Stimulated activated CD4-positive, alpha-beta T cell treated with anti-CD3 and anti-CD28 coated beads, Interleukin-12 subunit alpha, Interleukin-12 subunit beta, amount 100 ng/mL, for 48 hours (primary cell): ENCODE data around the gene IFT80.

ENCODE experiments used
- DNase-seq, 3 donors: peaks; one replicate each; pipeline ENCODE4 v3.0.0-alpha.2; 2020; ENCODE audit warnings: low read depth in 2 of 3, low spot score in 1 of 3

Gene IFT80

DNA sequence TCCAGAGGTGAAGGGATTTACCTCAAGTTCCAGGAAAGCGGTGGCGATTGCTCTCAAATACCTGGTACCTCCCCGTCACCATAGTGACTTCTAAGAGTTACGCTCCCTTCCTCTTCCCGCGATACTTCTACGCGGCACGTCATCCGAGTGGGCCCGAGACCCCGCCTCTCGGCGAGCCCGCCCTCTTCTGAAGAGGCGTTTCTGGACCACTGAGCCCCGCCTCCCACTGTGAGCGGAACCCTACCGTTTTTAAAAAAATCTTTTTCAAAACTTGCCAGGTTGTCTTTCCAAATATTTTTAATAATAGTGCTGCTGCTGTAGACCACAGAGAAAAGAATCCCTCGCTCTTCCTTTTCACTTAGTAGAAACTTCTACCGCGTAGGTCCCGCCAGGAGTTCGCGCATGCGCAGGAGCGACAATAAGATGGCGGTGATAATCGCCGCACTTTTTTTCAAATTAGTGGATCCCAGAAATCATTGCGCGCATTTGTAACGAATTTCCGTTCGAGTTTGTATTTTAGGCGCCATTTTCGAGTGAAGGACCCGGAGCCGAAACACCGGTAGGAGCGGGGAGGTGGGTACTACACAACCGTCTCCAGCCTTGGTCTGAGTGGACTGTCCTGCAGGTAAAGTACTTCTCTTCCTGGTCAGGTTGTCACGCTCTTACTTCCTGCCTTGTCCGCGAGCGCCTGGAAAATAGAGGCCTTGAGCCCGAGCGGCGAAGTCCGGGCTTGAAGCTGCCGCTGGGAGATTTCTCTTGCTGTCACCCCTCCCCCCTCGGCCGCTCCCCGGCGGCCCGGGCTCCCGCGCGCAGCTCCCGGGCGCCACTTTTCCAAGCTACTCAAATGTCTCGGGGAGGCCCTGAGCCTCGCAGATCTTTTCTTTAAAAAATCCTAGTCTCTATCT lies at the start of gene IFT80, which contains the start of gene SMC4:
Gene IFT80, minus strand, starts transcription at position 101 of the 905 bp plus-strand sequence. CDS start 14,625 bp downstream, outside the sequence.
Gene SMC4, plus strand, starts transcription at position 526 of the 905 bp plus-strand sequence. CDS start 1,177 bp downstream, outside the sequence.
- DNase-seq: peak; percentile 93 to 94 (median 94)

DNA sequence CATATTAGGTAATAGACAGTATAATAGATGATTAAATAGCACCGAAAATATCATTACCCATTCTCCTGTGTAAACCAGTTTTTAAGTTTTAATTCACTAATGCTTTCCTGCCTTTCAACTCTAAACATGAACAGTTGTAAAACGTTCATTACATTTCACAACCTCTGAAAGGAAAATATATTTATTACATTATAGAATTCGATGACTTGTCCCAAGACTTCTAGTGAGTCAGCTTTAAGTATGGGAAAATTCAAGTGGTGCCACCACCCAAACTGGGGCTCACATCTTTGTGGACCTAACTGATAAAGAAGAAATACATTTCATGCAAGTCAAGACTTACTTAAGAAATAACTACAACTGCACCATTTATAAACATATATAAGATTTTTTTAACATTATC lies 48.5 kb upstream of the IFT80 start:
- DNase-seq: no peak

DNA sequence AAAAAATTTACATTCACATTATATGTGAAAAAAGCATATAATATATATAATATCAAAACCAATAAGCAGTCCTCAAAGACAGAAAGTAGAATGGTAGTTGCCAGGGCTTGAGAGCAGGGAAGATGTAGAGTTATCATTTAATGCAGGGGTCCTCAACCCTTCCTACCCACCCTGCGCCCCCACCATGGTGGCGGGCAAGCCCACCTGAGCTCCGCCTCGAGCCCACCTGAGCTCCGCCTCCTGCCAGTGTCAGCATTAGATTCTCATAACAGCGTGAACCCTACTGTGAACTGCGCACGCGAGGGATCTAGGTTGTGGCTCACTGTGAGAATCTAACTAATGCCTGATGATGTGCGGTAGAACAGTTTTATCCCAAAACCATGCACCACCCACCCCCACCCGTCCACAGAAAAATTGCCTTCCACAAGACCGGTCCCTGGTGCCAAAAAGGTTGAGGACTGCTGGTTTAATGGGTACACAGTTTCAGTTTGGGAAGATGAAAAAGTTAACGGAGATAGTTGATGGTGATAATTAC lies 47.6 kb upstream of the IFT80 start:
- DNase-seq: no peak

DNA sequence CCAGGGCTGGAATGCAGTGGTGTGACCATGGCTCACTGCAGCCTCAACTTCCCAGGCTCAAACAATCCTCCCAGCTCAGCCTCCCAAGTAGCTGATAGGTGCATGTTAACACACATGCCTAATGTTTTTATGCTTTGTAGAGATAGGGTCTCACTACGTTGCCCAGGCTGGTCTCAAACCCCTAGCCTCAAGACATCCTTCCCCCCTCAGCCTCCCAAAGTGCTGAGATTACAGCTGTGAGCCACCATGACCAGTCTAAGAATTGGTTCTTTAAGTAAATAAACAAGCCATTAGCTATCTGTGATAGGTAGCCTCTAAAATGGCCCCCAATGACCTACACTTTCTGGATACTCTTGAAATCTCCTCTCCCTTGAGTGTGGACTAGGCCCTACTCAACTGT lies 46.8 kb upstream of the IFT80 start:
- no peak for DNase-seq

DNA sequence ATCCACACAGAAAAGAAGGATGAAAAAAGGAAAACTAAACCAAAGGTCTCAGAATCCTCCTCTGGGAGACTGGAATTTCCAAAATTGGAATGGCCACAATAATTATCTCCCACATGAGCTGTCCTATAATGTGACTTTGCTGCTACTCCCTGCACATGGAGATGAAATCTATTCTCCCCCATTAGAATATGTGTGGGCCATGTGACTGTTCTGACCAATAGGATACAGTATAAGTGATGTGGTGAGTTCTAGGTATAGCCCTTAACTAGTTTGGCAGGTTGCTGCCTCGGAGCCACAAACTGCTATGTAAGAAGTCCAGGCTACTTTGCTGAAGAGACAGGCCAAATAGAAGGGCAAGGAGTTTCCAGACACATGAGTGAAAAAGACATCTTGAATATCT lies 45.4 kb upstream of the IFT80 start:
- DNase-seq: no peak

DNA sequence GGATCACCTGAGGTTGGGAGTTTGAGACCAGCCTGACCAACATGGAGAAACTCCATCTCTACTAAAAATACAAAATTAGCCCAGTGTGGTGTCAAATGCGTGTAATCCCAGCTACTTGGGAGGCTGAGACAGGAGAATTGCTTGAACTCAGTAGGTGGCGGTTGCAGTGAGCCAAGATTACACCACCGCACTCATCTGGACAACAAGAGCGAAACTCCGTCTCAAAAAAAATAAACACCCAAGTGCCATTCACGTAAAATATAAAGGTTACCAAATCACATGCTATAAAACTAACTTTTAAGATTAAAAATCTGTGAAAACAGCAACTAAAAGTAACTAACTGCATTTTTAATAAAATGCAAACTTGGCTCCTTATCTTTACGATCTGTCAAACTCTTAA lies 41.7 kb upstream of the IFT80 start:
- no peak for DNase-seq

DNA sequence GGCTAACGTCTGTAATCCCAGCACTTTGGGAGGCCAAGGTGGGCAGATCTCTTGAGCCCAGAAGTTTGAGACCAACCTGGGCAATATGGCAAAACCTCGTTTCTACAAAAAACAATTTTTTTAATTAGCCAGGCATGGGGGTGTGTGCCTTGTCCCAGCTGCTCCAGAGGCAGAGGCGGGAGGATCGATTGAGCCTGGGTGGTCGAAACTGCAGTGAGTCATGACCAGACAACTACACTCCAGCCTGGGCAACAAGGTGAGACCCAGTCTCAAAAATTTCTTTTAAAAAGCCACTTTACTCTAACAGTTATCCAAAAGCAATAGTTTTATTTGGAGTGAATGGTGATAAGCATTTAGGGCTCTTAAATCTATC lies 38.0 kb upstream of the IFT80 start:
- no peak for DNase-seq

DNA sequence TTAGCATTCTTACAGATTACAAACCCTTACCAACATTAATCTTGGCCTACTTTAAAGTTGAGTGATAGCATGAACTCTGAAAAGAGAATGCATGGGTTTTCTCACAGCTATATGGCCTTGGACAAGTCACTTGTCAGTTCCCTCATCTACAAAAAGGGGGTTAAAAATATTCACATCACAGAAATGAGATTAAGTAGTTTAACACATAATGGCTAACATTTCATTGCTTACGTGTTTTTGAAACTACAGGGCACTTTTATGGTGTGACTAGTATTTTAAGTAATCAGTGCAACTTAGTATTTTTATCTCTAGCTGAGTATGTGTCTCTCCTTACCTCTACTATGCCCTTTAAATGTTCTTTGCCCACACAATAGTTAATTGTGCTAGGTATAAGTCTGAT lies 36.7 kb upstream of the IFT80 start:
- no peak for DNase-seq

DNA sequence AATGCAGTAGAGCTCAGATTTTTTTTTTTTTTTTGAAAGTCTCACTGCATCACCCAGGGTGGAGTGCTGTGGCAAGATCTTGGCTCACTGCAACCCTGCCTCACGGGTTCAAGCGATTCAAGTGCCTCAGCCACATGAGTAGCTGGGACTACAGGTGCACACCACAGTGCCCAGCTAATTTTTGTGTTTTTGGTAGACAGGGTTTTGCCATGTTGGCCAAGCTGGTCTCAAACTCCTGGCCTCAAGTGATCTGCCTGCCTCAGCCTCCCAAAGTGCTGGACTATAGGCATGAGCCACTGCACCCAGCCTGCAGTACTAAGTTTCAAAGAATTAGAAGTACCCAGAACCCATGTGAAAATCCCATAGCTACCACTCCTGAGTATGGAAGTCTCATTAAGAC lies 36.1 kb upstream of the IFT80 start:
- no peak for DNase-seq

DNA sequence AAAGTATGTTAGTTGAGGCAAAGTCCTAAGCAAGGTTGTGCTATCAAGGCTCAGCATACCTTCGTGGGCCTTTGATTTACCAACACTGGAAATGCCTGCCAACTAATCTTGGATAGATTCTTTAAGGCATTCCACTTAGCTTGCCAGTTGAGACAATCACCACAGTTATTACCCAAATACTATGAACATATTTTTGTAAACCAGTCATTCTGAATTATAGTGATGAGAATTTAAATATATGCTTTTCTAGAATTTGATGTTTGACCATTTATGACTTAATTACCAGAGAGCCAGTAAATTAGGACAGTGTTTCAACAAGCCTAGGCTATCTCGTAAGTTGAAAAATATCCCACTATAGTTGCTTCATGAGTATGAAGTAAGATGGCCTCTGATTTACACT lies 35.0 kb upstream of the IFT80 start:
- DNase-seq: no peak

DNA sequence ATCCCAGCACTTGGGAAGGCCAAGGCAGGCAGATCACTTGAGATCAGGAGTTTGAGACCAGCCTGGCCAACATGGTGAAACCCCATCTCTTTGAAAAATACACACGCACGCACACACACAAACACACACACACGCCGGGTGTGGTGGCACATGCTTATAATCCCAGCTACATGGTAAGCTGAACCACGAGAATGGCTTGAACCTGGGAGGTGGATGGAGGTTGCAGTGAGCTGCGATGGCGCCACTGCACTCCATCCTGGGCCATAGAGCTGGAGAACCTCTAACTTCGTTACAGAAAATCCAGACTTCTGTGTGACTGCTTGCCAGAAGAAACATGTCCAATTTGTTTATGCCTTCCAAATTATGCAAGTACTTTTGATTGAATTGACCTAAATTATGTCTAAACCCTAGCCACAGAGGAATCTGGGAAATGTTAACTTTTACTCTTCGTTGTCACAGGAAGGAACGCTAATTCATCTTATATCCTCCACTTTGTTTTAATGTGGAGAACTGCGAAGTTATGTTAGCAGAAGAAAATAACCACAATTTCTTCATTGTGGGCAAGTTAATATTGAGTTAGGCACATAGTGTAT lies 28.9 kb upstream of the IFT80 start:
- no peak for DNase-seq

DNA sequence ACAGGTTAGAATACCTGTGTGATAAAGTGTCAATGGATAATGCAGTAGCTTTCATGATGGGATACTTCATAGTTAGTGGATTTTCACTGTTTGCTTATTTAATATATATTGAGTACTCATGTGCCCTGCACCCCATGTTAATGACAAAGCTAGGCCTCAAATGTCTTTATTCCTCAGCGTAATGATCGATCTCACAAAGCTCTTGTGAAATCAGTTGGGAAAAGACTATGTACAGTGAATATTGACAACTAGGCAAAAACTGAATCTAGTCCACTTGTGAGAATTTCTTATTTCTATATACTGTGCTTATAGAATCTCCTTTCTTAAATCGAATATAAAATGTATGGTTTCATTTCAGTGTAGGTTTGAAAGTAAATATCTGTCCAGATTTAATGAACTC lies 18.3 kb upstream of the IFT80 start:
- no peak for DNase-seq

DNA sequence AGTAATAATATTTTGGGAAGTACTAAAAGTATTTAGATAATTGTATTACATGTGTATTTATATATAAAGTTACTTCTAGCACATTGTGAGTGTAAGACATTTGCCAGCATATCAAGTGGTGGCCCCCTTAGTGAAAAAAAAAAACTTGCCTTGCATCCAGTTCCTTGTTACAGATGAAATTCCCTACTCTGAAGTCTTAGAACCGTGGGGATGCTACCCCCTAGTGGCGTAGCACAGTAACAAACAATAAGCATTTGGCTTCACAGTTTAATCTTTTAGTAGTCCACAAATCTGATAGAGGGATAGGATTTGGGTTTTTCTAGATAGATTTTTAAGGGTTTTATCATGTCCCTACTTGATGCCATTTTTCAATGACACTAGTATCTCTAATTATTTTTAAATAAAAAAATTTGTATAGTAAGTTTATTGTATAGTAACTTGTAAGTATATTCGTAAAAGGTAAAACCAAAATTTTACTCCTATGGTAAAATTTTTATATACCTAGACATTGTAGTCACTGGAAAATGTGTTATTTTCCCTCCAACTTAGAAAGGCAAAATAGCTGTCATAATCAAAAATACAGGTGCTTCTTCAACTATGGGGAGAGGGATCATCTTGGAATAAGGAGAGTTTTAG lies 14.7 kb upstream of the IFT80 start:
- peak; percentile 34 to 50 (median 48) for DNase-seq

DNA sequence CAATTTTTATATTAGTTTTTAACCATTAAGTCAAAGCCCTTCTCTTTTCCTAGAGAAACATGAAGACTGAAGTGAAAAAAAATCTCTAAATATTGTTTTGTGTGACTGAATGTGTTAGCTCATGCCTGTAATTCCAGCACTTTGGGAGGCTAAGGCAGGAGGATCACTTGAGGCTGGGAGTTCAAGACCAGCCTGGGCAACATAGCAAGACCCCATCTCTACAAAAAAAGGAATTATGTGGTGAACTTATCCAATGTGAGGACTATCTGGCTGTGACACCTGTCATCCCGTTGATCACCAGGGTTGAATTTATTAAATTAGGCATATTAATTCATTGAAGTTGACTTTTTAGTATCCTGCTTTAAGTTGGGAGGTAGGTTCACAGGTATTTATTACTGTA lies 13.5 kb upstream of the IFT80 start:
- no peak for DNase-seq

DNA sequence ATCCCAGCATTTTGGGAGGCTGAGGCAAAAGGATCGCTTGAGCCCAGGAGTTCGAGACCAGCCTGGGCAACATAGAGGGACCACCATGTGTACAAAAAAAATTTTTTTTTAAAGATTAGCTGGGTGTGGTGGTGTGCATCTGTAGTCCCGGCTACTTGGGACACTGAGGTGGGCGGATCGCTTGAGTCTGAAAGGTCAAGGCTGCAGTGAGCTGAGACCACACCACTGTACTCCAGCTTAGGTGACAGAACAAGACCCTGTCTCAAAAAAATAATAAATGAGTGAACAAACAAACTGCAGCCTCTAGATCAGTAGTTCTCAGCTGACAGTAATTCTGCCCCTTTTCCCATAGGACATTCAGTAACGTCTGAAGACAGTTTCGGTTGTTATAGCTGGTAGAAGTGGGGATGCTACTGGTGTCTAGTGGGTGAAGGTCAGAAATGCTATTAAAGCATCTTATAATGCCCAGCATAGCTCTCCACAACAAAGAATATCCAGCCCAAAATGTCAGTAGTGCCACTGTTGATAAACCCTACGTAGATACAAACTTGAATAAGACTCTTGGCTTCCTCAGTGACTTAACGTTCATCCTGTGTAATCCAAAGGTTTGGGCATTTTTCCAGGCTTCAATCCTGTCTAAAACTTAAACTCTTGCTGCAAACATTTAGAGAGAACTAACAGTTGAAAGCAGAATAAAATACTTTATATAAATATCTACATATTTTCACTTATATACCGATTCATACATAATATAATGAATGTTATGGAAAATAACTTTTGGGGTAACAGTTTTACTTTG lies 11.0 kb upstream of the IFT80 start:
- no peak for DNase-seq

DNA sequence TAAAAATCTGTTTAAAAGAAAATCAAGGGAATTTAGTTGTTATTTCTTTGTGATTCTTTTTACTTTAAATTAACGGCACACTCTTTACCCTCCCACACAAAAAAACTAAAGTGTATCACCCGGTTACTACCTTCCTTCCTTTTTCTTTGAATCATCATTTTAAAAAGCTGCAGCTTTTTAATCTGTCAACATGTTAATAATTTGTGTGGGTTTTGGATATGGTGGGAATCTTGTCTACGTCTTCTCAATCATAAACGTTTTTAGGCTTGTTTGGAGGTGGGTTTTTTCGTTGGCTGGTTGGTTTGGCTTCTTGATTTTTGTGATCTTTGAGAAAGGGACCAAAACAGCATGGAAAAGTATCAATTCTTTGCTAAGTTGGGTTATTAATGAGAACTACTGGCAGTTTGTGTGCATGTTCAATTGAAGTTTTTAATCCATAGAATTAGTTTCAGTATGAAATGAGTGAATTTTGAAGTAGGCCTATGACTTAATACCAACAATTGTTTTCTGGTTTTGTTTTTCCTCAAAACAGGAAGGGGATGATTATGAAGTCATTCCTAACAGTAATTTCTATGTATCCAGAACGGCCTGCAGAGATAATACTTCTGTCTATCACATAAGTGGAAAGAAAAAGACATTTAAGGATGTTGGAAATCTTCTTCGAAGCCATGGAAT lies 4.9 kb upstream of the IFT80 start:
- DNase-seq: no peak

DNA sequence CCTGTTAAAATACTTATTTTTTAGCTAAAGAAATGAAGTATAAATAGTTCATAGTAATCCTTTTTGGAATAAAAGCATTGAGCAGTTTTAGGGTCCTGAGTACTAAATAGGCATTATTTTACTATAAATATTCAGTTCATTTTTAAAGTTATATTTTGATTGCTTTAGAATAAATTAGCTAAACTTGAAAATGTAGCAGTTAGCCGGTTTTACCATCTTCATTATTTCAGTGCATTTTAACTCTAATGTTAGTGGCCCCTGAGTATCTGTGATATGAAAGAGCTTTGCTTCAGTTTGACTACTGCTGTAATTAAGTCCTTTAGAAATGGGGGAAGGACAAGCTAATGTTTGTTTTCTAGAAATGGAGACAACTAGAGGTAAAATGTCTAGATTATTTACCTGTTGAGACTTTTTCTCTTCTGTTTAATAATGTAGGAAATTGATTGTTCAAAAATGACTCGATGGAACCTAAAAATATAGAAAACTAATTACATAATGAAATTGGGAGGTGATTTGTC lies 4.1 kb upstream of the IFT80 start:
- DNase-seq: no peak

DNA sequence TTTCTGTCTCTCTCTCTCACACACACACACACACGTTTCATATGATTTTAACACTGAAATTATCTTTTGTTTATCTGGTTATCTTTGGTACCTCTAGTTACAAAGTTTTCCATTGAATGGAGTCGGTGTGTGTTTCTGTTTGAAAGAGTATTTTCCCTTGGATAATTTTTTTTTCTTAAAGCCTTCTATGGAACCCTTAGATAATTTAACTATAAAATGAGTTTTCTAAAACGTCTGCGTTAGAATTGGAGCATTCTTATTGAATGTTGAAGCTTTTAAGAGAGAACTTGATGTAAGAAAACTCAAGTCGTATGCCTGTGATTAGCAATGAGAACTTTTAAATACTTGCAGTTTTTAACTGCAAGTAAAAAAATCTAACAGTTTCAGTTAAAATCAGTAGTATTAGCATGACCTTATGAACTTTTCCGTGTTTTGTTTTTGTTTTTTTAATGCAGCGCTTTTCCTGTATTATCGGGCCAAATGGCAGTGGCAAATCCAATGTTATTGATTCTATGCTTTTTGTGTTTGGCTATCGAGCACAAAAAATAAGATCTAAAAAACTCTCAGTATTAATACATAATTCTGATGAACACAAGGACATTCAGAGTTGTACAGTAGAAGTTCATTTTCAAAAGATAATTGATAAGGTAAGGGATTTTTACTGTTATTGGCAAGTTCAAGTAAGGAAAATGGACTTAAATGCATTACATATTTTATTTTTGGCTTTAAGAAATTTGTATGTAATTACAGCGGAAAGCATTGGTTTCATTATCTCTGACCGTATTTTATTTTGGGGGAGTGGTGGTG lies 3.4 kb upstream of the IFT80 start:
- DNase-seq: no peak

DNA sequence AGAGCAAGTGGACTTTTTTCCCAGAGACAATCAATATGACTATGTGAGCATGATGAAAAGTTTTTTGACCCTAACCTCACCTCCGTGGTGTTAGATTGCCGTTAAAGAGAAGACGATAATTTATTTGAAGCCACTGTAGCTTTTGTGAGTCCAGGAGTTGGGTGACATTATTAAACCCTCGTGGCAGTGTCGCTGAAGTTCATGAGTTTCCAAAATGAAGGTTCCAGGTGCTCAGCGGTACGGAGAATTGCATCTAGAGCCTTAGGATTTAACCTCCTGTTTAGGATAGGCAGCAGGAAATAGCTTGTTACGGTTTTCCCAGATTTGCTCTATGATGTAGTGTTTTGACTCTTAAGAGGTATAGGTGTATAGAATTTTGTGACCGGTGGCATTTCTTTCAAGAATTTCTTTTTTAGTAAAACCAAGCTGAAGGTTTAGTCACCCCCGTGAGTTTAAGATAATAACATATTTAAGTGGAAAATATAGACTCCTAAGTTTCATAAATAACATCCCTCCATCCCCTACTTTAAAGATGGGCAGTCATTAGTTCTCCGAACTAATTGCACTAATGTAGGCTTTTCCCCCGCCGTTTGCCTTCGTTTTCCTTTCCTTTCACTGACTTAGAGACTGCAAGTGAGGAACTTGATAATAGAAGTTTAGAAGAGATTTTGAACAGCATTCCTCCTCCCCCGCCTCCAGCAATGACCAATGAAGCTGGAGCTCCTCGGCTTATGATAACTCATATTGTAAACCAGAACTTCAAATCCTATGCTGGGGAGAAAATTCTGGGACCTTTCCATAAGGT lies 2.5 kb upstream of the IFT80 start:
- DNase-seq: no peak
